Stomach (tissue), 9 donors: ENCODE data around the gene SHROOM4. TPM values are rescaled to one million over a fixed set of nuclear protein-coding genes. Genes with fewer than 3 reads are reported as not detected.

Experiments
- DNase-seq, 2 donors: peaks; one replicate each; pipeline versions ENCODE4 v3.0.0 to v3.0.0-alpha.2; 2013 to 2019
- H3K27ac ChIP-seq, 5 donors: fragments of 200-600 bp in 4 of 5; sonication (generic) in 4 of 5; one replicate each; pipeline ENCODE4 v1.5.1; 2013 to 2019; ENCODE audit warnings: mild to moderate bottlenecking in 1 of 5, moderate library complexity in 1 of 5
- H3K27me3 ChIP-seq, 3 donors: fragments of 200-600 bp; sonication (generic); one replicate each; pipeline ENCODE4 v1.5.1; 2017 to 2019; ENCODE audit warnings: mixed run types in 1 of 3
- H3K36me3 ChIP-seq, 4 donors: fragments of 200-600 bp; sonication (generic); 1 replicate in 3 of 4; 2 replicates in 1 of 4; pipeline ENCODE4 v1.5.1; 2016 to 2019
- H3K4me1 ChIP-seq, 4 donors: fragments of 200-600 bp; sonication (generic); one replicate each; pipeline ENCODE4 v1.5.1; 2016 to 2019
- H3K4me3 ChIP-seq, 4 donors: fragments of 200-600 bp; sonication (generic) in 3 of 4; one replicate each; pipeline ENCODE4 v1.5.1; 2016 to 2019; ENCODE audit warnings: mild to moderate bottlenecking in 1 of 4
- H3K9me3 ChIP-seq, 4 donors: fragments of 200-600 bp; sonication (generic); one replicate each; pipeline ENCODE4 v1.5.1; 2016 to 2019
- EP300 ChIP-seq: sonication (generic); formaldehyde crosslinking; IDR thresholded peaks from one replicate; pipeline ENCODE4 v1.6.1; 2017; ENCODE audit warnings: antibody characterized with exemption
- POLR2A ChIP-seq, 4 donors: fragments of 450-650 bp; IDR thresholded peaks; one replicate each; pipeline ENCODE4 v1.6.1; 2016; ENCODE audit warnings: antibody characterized with exemption in 4 of 4, control low read depth in 2 of 4, mild to moderate bottlenecking in 1 of 4, moderate library complexity in 1 of 4
- POLR2AphosphoS5 ChIP-seq, 3 donors: sonication (generic); formaldehyde crosslinking; IDR thresholded peaks; one replicate each; pipeline ENCODE4 v1.6.1; 2016; ENCODE audit warnings: antibody characterized with exemption in 3 of 3
- WGBS, 5 donors: extraction: QIAGEN DNeasy Blood & Tissue Kit in 3 of 5; methylation state at CpG; one replicate each; pipeline versions ENCODE4 v1.1.5 to v1.1.7; 2013 to 2018; 5-methylcytosine and 5-hydroxymethylcytosine counted together
- intact Hi-C: fragments of 100-400 bp; cut with DNase I; formaldehyde crosslinking; loops from one replicate; pipeline ENCODE4 v1.15.1; 2023; ENCODE audit warnings: low total_unique reads
- polyA plus RNA-seq, 3 donors: library from polyadenylated mRNA; stranded (reverse); fragments of 200-250 nt; gene quantifications; one replicate each; pipeline ENCODE4 v1.2.3, GENCODE V29; 2013
- total RNA-seq, 5 donors: library from RNA; depleted of rRNA; stranded (reverse); fragments of >200 nt; gene quantifications; one replicate each; pipeline versions ENCODE4 v1.1.0 to v1.2.3, GENCODE V29; 2014 to 2016
- TF ChIP-seq, protein P1 (sequence below), 7 experiments: fragments of 450-650 bp in 4 of 7; fragments of 200-600 bp in 3 of 7; sonication (generic) in 3 of 7; IDR thresholded peaks; one replicate each; pipeline ENCODE4 v1.5.1; 2016 to 2019; ENCODE audit warnings: antibody characterized with exemption in 7 of 7, control low read depth in 2 of 7, mild to moderate bottlenecking in 1 of 7
- donor health status: healthy with polysubstance abuse.
- donor health status: Bipolar disorder and iron deficiency.
- donor health status: healthy.

SHROOM4 gene
- total and polyA plus RNA-seq, 8 donors, result 0.88 to 8.3 (median 2.6) TPM

DNA sequence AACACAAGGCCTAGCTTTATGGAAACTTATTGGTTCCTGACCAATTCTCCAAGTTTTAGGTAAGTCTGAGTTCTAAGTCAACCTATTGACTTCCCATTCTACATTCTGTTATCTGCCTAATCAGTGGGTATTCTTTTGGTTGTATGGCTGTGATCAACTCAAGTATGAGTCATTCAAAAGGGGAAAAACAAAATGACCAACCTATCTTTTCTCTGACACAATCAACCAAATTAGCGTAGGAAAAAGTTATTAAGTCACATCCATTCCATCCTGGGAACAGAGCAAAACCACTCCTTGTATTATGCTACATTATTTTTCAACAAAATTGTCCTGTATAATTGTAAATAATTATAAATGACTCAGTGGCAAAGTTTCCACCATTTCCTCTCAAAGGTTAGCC, 136.2 kb downstream of the SHROOM4 start:
- intact Hi-C loops, result no loop called here
- no peak for TF ChIP-seq EP300
- TF ChIP-seq, protein P1, sequence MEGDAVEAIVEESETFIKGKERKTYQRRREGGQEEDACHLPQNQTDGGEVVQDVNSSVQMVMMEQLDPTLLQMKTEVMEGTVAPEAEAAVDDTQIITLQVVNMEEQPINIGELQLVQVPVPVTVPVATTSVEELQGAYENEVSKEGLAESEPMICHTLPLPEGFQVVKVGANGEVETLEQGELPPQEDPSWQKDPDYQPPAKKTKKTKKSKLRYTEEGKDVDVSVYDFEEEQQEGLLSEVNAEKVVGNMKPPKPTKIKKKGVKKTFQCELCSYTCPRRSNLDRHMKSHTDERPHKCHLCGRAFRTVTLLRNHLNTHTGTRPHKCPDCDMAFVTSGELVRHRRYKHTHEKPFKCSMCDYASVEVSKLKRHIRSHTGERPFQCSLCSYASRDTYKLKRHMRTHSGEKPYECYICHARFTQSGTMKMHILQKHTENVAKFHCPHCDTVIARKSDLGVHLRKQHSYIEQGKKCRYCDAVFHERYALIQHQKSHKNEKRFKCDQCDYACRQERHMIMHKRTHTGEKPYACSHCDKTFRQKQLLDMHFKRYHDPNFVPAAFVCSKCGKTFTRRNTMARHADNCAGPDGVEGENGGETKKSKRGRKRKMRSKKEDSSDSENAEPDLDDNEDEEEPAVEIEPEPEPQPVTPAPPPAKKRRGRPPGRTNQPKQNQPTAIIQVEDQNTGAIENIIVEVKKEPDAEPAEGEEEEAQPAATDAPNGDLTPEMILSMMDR (IDR thresholded peaks at IDR 0.05), result no peak
- TF ChIP-seq POLR2AphosphoS5 (IDR thresholded peaks at IDR 0.05), result no peak
- no peak for TF ChIP-seq POLR2A (IDR thresholded peaks at IDR 0.05)
- Histone ChIP-seq H3K27me3 (peaks cover 0 to 5% (median 0%) of the 10 kb centered on the region in 3 donors), H3K4me1 (no peaks in the 10 kb centered on the region), H3K27ac (no peak overlapping the region), H3K36me3 (no peaks in the 10 kb centered on the region), H3K9me3 (no peaks in the 10 kb centered on the region), H3K4me3 (no peak overlapping the region)
- 59 to 94% (median 69%) methylated on average over 1 of the region's 1 CpG for WGBS, 5 donors
- DNase-seq, result no peak

DNA sequence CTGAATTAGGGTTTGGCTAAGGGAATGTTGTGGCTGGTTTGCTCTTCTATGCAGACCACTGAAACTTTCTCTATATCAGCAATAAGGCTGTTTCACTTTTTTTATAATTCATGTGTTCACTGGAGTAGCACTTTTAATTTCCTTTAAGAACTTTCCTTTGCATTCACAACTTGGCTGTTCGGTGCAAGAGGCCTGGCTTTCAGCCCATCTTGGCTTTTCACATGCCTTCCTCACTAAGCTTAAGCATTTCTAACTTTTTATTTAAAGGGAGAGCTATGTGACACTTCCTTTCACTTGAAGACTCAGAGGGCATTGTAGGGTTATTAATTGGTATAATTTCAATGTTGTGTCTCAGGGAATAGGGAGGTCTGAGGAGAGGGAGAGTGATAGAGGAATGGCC, 142.3 kb downstream of the SHROOM4 start:
- H3K27me3 ChIP-seq, result peaks cover 0 to 4% (median 0%) of the 10 kb centered on the region in 3 donors
- H3K9me3 ChIP-seq, result no peaks in the 10 kb centered on the region
- peak in 1 of 2 donors; percentile 37 for DNase-seq
- no peaks in the 10 kb centered on the region for H3K4me1 ChIP-seq
- TF ChIP-seq POLR2A (IDR thresholded peaks at IDR 0.05), result no peak
- TF ChIP-seq POLR2AphosphoS5 (IDR thresholded peaks at IDR 0.05), result no peak
- WGBS, 5 donors, result 10 to 30% (median 22%) methylated on average over 1 of the region's 1 CpG
- H3K4me3 ChIP-seq, result no peak overlapping the region
- no peaks in the 10 kb centered on the region for H3K36me3 ChIP-seq
- intact Hi-C loops, result no loop called here
- no peak overlapping the region for H3K27ac ChIP-seq

DNA sequence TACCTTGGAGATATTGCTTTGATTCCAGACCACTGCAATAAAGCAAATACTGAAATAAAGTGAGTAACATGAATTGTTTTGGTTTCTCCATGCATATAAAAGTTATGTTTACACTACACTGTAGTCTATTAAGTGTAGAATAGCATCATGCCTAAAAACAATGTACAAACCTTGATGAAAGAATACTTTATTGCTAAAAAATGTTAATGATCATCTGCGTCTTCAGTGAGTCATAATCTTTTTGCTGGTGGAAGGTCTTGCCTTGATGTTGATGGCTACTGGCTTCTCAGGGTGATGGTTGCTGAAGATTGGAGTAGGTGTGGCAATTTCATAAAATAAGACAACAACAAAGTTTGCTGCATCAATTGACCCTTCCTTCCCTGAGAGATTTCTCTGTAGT, 145.1 kb downstream of the SHROOM4 start:
- no peak for DNase-seq
- Histone ChIP-seq H3K4me1 (no peaks in the 10 kb centered on the region), H3K36me3 (no peaks in the 10 kb centered on the region), H3K27me3 (peaks cover 0 to 3% (median 0%) of the 10 kb centered on the region in 3 donors), H3K4me3 (no peak overlapping the region), H3K27ac (no peak overlapping the region), H3K9me3 (no peaks in the 10 kb centered on the region)
- TF ChIP-seq, protein P1 (IDR thresholded peaks at IDR 0.05), result no peak
- TF ChIP-seq EP300, result no peak
- TF ChIP-seq POLR2A (IDR thresholded peaks at IDR 0.05), result no peak
- no peak for TF ChIP-seq POLR2AphosphoS5 (IDR thresholded peaks at IDR 0.05)
- intact Hi-C loops, result no loop called here
- WGBS, 5 donors, result 66 to 91% (median 86%) methylated on average over 1 of the region's 1 CpG

DNA sequence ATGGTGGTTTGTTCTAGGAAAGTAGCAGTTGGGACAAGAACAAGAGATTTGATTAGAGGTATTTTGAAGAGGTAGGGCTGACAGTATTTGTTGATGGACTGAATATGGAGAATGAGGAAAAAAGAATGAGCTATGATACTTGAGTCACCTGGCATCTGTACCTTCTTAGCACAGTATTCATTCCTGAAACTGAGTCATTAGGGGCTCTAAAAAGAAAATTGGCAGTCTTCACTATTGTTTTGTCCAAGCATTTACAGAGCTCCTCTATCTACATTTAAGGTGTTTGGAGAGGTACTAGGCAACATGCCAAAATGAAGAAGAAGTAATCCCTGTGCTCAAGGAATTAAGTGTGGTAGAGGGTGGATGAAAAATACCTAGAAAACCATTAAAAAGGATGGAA, 165.8 kb downstream of the SHROOM4 start:
- Histone ChIP-seq H3K27me3 (no peaks in the 10 kb centered on the region), H3K4me1 (no peaks in the 10 kb centered on the region), H3K27ac (no peak overlapping the region), H3K36me3 (no peaks in the 10 kb centered on the region), H3K4me3 (no peak overlapping the region), H3K9me3 (no peaks in the 10 kb centered on the region)
- DNase-seq, result no peak
- TF ChIP-seq POLR2AphosphoS5 (IDR thresholded peaks at IDR 0.05), result no peak
- no peak for TF ChIP-seq POLR2A (IDR thresholded peaks at IDR 0.05)
- no peak for TF ChIP-seq EP300
- intact Hi-C loops, result no loop called here

DNA sequence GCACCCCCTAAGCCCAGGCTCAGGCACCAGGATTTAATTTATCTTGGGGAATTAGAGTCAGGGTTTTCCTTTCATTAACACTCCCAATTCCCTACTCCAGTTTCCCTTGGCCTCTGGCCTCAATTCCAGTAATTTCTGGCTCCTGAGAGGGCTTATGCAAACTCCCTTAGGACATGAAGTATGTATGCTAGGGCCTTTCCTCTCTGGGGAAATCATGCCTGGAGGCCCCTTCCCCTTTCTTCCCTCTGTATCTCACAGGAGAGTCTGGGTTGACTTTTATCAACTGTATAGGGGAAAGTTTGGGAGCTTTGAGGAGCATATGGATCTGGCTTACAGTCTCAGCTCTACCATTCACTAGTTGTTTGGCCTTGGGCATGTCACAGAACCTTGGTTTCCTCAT, 169.5 kb downstream of the SHROOM4 start:
- H3K4me1 ChIP-seq, result no peaks in the 10 kb centered on the region
- TF ChIP-seq POLR2AphosphoS5 (IDR thresholded peaks at IDR 0.05) (no peak), EP300 (no peak), POLR2A (IDR thresholded peaks at IDR 0.05) (no peak)
- TF ChIP-seq, protein P1 (IDR thresholded peaks at IDR 0.05), result no peak
- H3K9me3 ChIP-seq, result no peaks in the 10 kb centered on the region
- DNase-seq, result no peak
- intact Hi-C loops, result no loop called here
- H3K27ac ChIP-seq, result no peak overlapping the region
- H3K36me3 ChIP-seq, result no peaks in the 10 kb centered on the region
- H3K27me3 ChIP-seq, result peaks cover 0 to 4% (median 0%) of the 10 kb centered on the region in 3 donors
- H3K4me3 ChIP-seq, result no peak overlapping the region
